ENCODE results near the gene CCDC141.

DNA sequence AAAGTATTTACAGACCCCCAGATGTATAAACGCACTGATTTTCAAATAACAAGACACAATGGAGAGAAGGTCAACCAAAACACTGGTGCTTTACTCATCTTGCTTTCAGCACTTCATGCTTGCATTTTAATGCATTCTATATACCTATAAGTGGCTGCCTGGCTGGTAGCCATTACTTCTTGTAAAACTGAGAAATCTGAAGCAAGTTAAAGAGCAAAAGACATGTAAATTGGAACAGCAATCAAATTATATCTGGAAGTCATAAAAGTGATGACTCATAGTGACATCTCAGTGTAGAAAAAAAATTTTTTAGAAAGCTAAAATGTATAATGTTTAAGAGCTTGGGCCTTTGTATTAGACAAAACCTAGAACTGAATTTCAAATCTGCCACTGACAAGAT is 106.2 kb downstream of the CCDC141 start:
- TF ChIP-seq HDAC2 (CRISPR knock-in tag; IDR thresholded peaks at IDR 0.05) (no peak), ESRRA (CRISPR knock-in tag; IDR thresholded peaks at IDR 0.05; ENCODE audit: low read depth) (no peak), RFX5 (IDR thresholded peaks at IDR 0.05; ENCODE audit: low read depth, low read length) (no peak), ZNF354B (CRISPR knock-in tag; IDR thresholded peaks at IDR 0.05) (no peak), POLR2A (IDR thresholded peaks at IDR 0.05; ENCODE audit: insufficient read depth in 1 of 2, low read depth in 2 of 2, low read length in 2 of 2) (no peak), ZNF672 (CRISPR knock-in tag; IDR thresholded peaks at IDR 0.05) (no peak), NR1H2 (CRISPR knock-in tag; IDR thresholded peaks at IDR 0.05; ENCODE audit: borderline replicate concordance, low read depth) (no peak), KAT8 (CRISPR knock-in tag; IDR thresholded peaks at IDR 0.05) (no peak)
